CD8-positive, alpha-beta memory T cell (primary cell): ENCODE measurements around the gene FGD3. TPM values are rescaled to one million over a fixed set of nuclear protein-coding genes. Genes with fewer than 3 reads are reported as not detected.

Source experiments
- CTCF ChIA-PET: fragments of 350-600 bp; sonication (Branson Sonifier 250); formaldehyde crosslinking; loops from one replicate; lab custom pipeline; 2021; ENCODE audit warnings: antibody characterized with exemption; lab: Charles Lee
- POLR2A ChIA-PET: fragments of 350-600 bp; sonication (Branson Sonifier 250); formaldehyde crosslinking; loops from one replicate; lab custom pipeline; 2021; ENCODE audit warnings: antibody characterized with exemption; lab: Charles Lee
- DNase-seq, 5 donors: peaks; one replicate each; pipeline versions ENCODE4 v3.0.0 to v3.0.0-alpha.2; 2020 to 2022; ENCODE audit warnings: mixed read lengths in 1 of 5
- H3K27ac ChIP-seq: one replicate; pipeline ENCODE4 v1.7.0; 2013; ENCODE audit warnings: low read depth, mild to moderate bottlenecking, low read length, moderate library complexity
- H3K27me3 ChIP-seq: 2 replicates; pipeline ENCODE4 v1.7.0; 2013; ENCODE audit warnings: low read length, mild to moderate bottlenecking; ENCODE audit not compliant: insufficient read depth, poor library complexity, severe bottlenecking
- H3K36me3 ChIP-seq: 2 replicates; pipeline ENCODE4 v1.7.0; 2013; ENCODE audit warnings: mild to moderate bottlenecking, low read length, moderate library complexity; ENCODE audit not compliant: insufficient read depth
- H3K4me1 ChIP-seq: 2 replicates; pipeline ENCODE4 v1.7.0; 2013; ENCODE audit warnings: mild to moderate bottlenecking, low read length, moderate library complexity; ENCODE audit not compliant: insufficient read depth
- H3K4me3 ChIP-seq: 2 replicates; pipeline ENCODE4 v1.7.0; 2013; ENCODE audit warnings: mild to moderate bottlenecking, low read length
- H3K9me3 ChIP-seq: 2 replicates; pipeline ENCODE4 v1.7.0; 2013; ENCODE audit warnings: mild to moderate bottlenecking, low read length
- H3K27ac Mint-ChIP-seq, 8 donors: one replicate each; pipeline ENCODE4 v1.8.0; 2020 to 2021; ENCODE audit warnings: mixed read lengths in 8 of 8, mild to moderate bottlenecking in 6 of 8, inconsistent platforms in 3 of 8, moderate library complexity in 3 of 8
- H3K27me3 Mint-ChIP-seq, 2 donors: one replicate each; pipeline ENCODE4 v1.8.0; 2020 to 2021; ENCODE audit warnings: mixed read lengths in 2 of 2, mild to moderate bottlenecking in 1 of 2, moderate library complexity in 1 of 2
- H3K36me3 Mint-ChIP-seq, 3 donors: one replicate each; pipeline ENCODE4 v1.8.0; 2020 to 2021; ENCODE audit warnings: mixed read lengths in 3 of 3, inconsistent platforms in 1 of 3, mild to moderate bottlenecking in 1 of 3
- H3K4me1 Mint-ChIP-seq, 3 donors: one replicate each; pipeline ENCODE4 v1.8.0; 2020 to 2021; ENCODE audit warnings: mixed read lengths in 3 of 3, inconsistent platforms in 1 of 3, mild to moderate bottlenecking in 1 of 3
- H3K4me3 Mint-ChIP-seq, 7 donors: one replicate each; pipeline ENCODE4 v1.8.0; 2020 to 2021; ENCODE audit warnings: mixed read lengths in 7 of 7, mild to moderate bottlenecking in 6 of 7, moderate library complexity in 4 of 7, inconsistent platforms in 2 of 7
- H3K9me3 Mint-ChIP-seq, 5 donors: one replicate each; pipeline ENCODE4 v1.8.0; 2020 to 2022; ENCODE audit warnings: mixed read lengths in 5 of 5, mild to moderate bottlenecking in 3 of 5, moderate library complexity in 2 of 5, inconsistent platforms in 1 of 5
- polyA plus RNA-seq: library from polyadenylated mRNA; unstranded; fragments of 300-500 nt; fragmentation: Illumina TruSeq; gene quantifications from one replicate; pipeline ENCODE4 v1.2.3, GENCODE V29; 2021
- total RNA-seq, 2 experiments: library from RNA; stranded (reverse); gene quantifications; one replicate each; pipeline ENCODE4 v1.2.3, GENCODE V29; 2021

The FGD3 gene
- total and polyA plus RNA-seq, 3 experiments from 2014 or later: 54.6 to 134 (median 56.5) TPM

GRCh38 chr9:93039456-93039855, 92.1 kb downstream of the FGD3 start:
- peaks cover 40% of the 10 kb centered on the region for H3K4me1 ChIP-seq
- no peak overlapping the region for H3K27ac ChIP-seq
- DNase-seq: no peak
- Mint-ChIP-seq H3K4me1 (peaks cover 33 to 76% (median 40%) of the 10 kb centered on the region in 3 donors), H3K27me3 (peaks cover 0 to 6% of the 10 kb centered on the region in 2 donors), H3K4me3 (no peak overlapping the region), H3K27ac (peak overlapping the region in 6 of 8 donors; percentile 19 to 87 (median 70)), H3K9me3 (no peaks in the 10 kb centered on the region), H3K36me3 (peaks cover 0 to 28% (median 0%) of the 10 kb centered on the region in 3 donors)
- H3K4me3 ChIP-seq: no peak overlapping the region
- ChIA-PET CTCF (interaction anchor here (1.1 to 1.5 kb wide), 2 partner anchors 8 to 25 kb away, joined by 3 to 5 read pairs; no protein-coding TSS in a partner anchor), POLR2A (interaction anchor here (1.0 to 1.1 kb wide), 2 partner anchors 20 to 25 kb away, joined by 3 to 6 read pairs; no protein-coding TSS in a partner anchor)
- no peaks in the 10 kb centered on the region for H3K36me3 ChIP-seq
- H3K27me3 ChIP-seq: no peaks in the 10 kb centered on the region
- H3K9me3 ChIP-seq: no peaks in the 10 kb centered on the region

GRCh38 chr9:93039976-93040375, 92.7 kb downstream of the FGD3 start:
- peaks cover 0 to 6% of the 10 kb centered on the region in 2 donors for H3K27me3 Mint-ChIP-seq
- H3K4me1 Mint-ChIP-seq: peaks cover 33 to 75% (median 40%) of the 10 kb centered on the region in 3 donors
- Histone ChIP-seq H3K27ac (no peak overlapping the region), H3K27me3 (no peaks in the 10 kb centered on the region), H3K36me3 (no peaks in the 10 kb centered on the region), H3K4me3 (no peak overlapping the region), H3K4me1 (peaks cover 40% of the 10 kb centered on the region), H3K9me3 (no peaks in the 10 kb centered on the region)
- no peak overlapping the region for H3K4me3 Mint-ChIP-seq
- peak overlapping the region in 4 of 8 donors; percentile 56 to 87 (median 68) for H3K27ac Mint-ChIP-seq
- H3K36me3 Mint-ChIP-seq: peaks cover 0 to 24% (median 0%) of the 10 kb centered on the region in 3 donors
- H3K9me3 Mint-ChIP-seq: no peaks in the 10 kb centered on the region
- ChIA-PET POLR2A (interaction anchor here (0.7 to 1.4 kb wide), 2 partner anchors 15 to 25 kb away, joined by 3 read pairs; no protein-coding TSS in a partner anchor), CTCF (interaction anchor here (1.4 to 1.5 kb wide), 2 partner anchors 13 to 24 kb away, joined by 4 to 5 read pairs; no protein-coding TSS in a partner anchor)
- no peak for DNase-seq

GRCh38 chr9:93040409-93040808, 93.1 kb downstream of the FGD3 start:
- peak overlapping the region in 5 of 8 donors; percentile 44 to 87 (median 72) for H3K27ac Mint-ChIP-seq
- CTCF ChIA-PET: interaction anchor here (1.2 to 1.5 kb wide), 3 partner anchors 12 to 24 kb away, joined by 3 to 5 read pairs (median 4); no protein-coding TSS in a partner anchor
- H3K27me3 ChIP-seq: no peaks in the 10 kb centered on the region
- H3K27ac ChIP-seq: no peak overlapping the region
- peaks cover 33 to 74% (median 40%) of the 10 kb centered on the region in 3 donors for H3K4me1 Mint-ChIP-seq
- H3K9me3 ChIP-seq: no peaks in the 10 kb centered on the region
- H3K36me3 Mint-ChIP-seq: peaks cover 0 to 20% (median 0%) of the 10 kb centered on the region in 3 donors
- H3K4me1 ChIP-seq: peaks cover 40% of the 10 kb centered on the region
- DNase-seq: no peak
- H3K36me3 ChIP-seq: no peaks in the 10 kb centered on the region
- no peak overlapping the region for H3K4me3 ChIP-seq
- POLR2A ChIA-PET: interaction anchor here (0.5 to 1.4 kb wide), 3 partner anchors 15 to 68 kb away, joined by 3 read pairs; no protein-coding TSS in a partner anchor
- no peaks in the 10 kb centered on the region for H3K9me3 Mint-ChIP-seq
- peaks cover 0 to 6% of the 10 kb centered on the region in 2 donors for H3K27me3 Mint-ChIP-seq
- H3K4me3 Mint-ChIP-seq: no peak overlapping the region

- no peak for DNase-seq
- H3K9me3 Mint-ChIP-seq: no peaks in the 10 kb centered on the region
- Histone ChIP-seq H3K27me3 (no peaks in the 10 kb centered on the region), H3K9me3 (no peaks in the 10 kb centered on the region), H3K36me3 (no peaks in the 10 kb centered on the region), H3K27ac (no peak overlapping the region), H3K4me1 (peaks cover 40% of the 10 kb centered on the region), H3K4me3 (no peak overlapping the region)
- peaks cover 0 to 6% of the 10 kb centered on the region in 2 donors for H3K27me3 Mint-ChIP-seq
- H3K27ac Mint-ChIP-seq: peak overlapping the region in 5 of 8 donors; percentile 60 to 87 (median 79)
- H3K36me3 Mint-ChIP-seq: peaks cover 0 to 11% (median 0%) of the 10 kb centered on the region in 3 donors
- POLR2A ChIA-PET: interaction anchor here (0.5 to 1.5 kb wide), 7 partner anchors 11 to 68 kb away, joined by 3 to 10 read pairs (median 4); no protein-coding TSS in a partner anchor
- CTCF ChIA-PET: interaction anchor here (0.7 to 1.5 kb wide), 5 partner anchors 11 to 77 kb away, joined by 3 to 5 read pairs (median 4); no protein-coding TSS in a partner anchor
- H3K4me3 Mint-ChIP-seq: peak overlapping the region in 1 of 7 donors; percentile 5
- peaks cover 33 to 69% (median 38%) of the 10 kb centered on the region in 3 donors for H3K4me1 Mint-ChIP-seq
Measured at GRCh38 chr9:93041108-93041802, 93.9 kb downstream of the FGD3 start.

GRCh38 chr9:93043122-93043521, 95.8 kb downstream of the FGD3 start:
- POLR2A ChIA-PET: no interaction called here
- Histone ChIP-seq H3K27ac (no peak overlapping the region), H3K9me3 (no peaks in the 10 kb centered on the region), H3K27me3 (no peaks in the 10 kb centered on the region), H3K4me3 (no peak overlapping the region), H3K4me1 (peaks cover 31% of the 10 kb centered on the region), H3K36me3 (no peaks in the 10 kb centered on the region)
- Mint-ChIP-seq H3K4me3 (no peak overlapping the region), H3K36me3 (no peaks in the 10 kb centered on the region), H3K27me3 (peaks cover 0 to 5% of the 10 kb centered on the region in 2 donors), H3K27ac (peak overlapping the region in 5 of 8 donors; percentile 12 to 87 (median 32)), H3K4me1 (peaks cover 33 to 54% (median 34%) of the 10 kb centered on the region in 3 donors), H3K9me3 (no peaks in the 10 kb centered on the region)
- no peak for DNase-seq
- CTCF ChIA-PET: no interaction called here

GRCh38 chr9:93045521-93045920, 98.2 kb downstream of the FGD3 start:
- Histone ChIP-seq H3K27ac (no peak overlapping the region), H3K9me3 (no peaks in the 10 kb centered on the region), H3K4me3 (no peak overlapping the region), H3K4me1 (peaks cover 29% of the 10 kb centered on the region), H3K36me3 (no peaks in the 10 kb centered on the region), H3K27me3 (no peaks in the 10 kb centered on the region)
- Mint-ChIP-seq H3K4me3 (no peak overlapping the region), H3K27me3 (peaks cover 0 to 2% of the 10 kb centered on the region in 2 donors), H3K4me1 (peaks cover 33 to 47% (median 38%) of the 10 kb centered on the region in 3 donors), H3K9me3 (no peaks in the 10 kb centered on the region), H3K27ac (peak overlapping the region in 1 of 8 donors; percentile 30), H3K36me3 (no peaks in the 10 kb centered on the region)
- ChIA-PET POLR2A (interaction anchor here (0.7 kb wide), 1 partner anchor 94 kb away, joined by 6 read pairs; no protein-coding TSS in a partner anchor), CTCF (no interaction called here)
- no peak for DNase-seq

- Histone ChIP-seq H3K36me3 (no peaks in the 10 kb centered on the region), H3K4me1 (peaks cover 4% of the 10 kb centered on the region), H3K4me3 (no peak overlapping the region), H3K9me3 (no peaks in the 10 kb centered on the region), H3K27ac (no peak overlapping the region), H3K27me3 (no peaks in the 10 kb centered on the region)
- H3K9me3 Mint-ChIP-seq: no peaks in the 10 kb centered on the region
- peak overlapping the region in 1 of 7 donors; percentile 20 for H3K4me3 Mint-ChIP-seq
- H3K27me3 Mint-ChIP-seq: peaks cover 0 to 2% of the 10 kb centered on the region in 2 donors
- ChIA-PET CTCF (interaction anchor here (1.1 to 2.5 kb wide), 2 partner anchors 11 to 12 kb away, joined by 3 to 7 read pairs; no protein-coding TSS in a partner anchor), POLR2A (no interaction called here)
- no peaks in the 10 kb centered on the region for H3K36me3 Mint-ChIP-seq
- H3K27ac Mint-ChIP-seq: peak overlapping the region in 4 of 8 donors; percentile 50 to 83 (median 82)
- DNase-seq: peak in 1 of 5 donors; percentile 33
- H3K4me1 Mint-ChIP-seq: peaks cover 21 to 29% (median 22%) of the 10 kb centered on the region in 3 donors
Measured at GRCh38 chr9:93048566-93049448, 101.5 kb downstream of the FGD3 start.
